Measurements from ENCODE around the gene NEURL3.
"Not testable (repeated sequence)": the region's sequence is repeated elsewhere in the genome, so short reads cannot be mapped to it uniquely, and the experiment has no call there.

DNA sequence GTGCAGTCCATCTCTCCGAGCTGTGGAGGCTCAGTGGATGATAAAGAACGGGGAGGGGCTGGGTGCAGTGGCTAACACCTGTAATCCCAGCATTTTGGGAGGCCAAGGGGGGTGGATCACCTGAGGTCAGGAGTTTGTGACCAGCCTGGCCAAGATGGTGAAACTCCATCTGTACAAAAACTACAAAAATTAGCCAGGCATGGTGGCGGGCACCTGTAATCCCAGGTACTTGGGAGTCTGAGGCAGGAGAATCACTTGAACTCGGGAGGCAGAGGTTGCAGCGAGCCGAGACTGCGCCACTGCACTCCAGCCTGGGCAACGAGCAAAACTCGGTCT is 48.8 kb upstream of the NEURL3 start:
- TF ChIP-seq CTCF (IDR thresholded peaks at IDR 0.05); EZH2 (IDR thresholded peaks at IDR 0.05; ENCODE audit: borderline replicate concordance, insufficient read depth, low read depth, low read length, poor library complexity, severe bottlenecking): not testable (repeated sequence)

Measured in B cell (primary cell).